GM21367 (cell line): ENCODE results near the gene PGRMC2.

Experiments
- ATAC-seq: cut with Tn5 transposase; IDR thresholded peaks from one replicate; pipeline ENCODE4 v1.9.1; 2021; ENCODE audit not compliant: unreplicated experiment

Gene PGRMC2

GRCh38 chr4:128299848-128300247 is 12.2 kb upstream of the PGRMC2 start:
- ATAC-seq, result no peak

- ATAC-seq, result peak; percentile 72
Observed at GRCh38 chr4:128298852-128299251, 11.2 kb upstream of the PGRMC2 start.

- ATAC-seq, result no peak
Observed at GRCh38 chr4:128298146-128298758, 10.6 kb upstream of the PGRMC2 start.

- ATAC-seq, result no peak
Observed at GRCh38 chr4:128295255-128295654, 7.6 kb upstream of the PGRMC2 start.

- no peak for ATAC-seq
Observed at GRCh38 chr4:128294464-128294863, 6.9 kb upstream of the PGRMC2 start.

- ATAC-seq, result no peak
Observed at GRCh38 chr4:128292349-128292748, 4.7 kb upstream of the PGRMC2 start.

GRCh38 chr4:128291096-128291495 is 3.5 kb upstream of the PGRMC2 start:
- ATAC-seq, result no peak

GRCh38 chr4:128290526-128290925 is 2.9 kb upstream of the PGRMC2 start:
- no peak for ATAC-seq

GRCh38 chr4:128289523-128290158 is 2.0 kb upstream of the PGRMC2 start:
- no peak for ATAC-seq

GRCh38 chr4:128288689-128289106 is 1.1 kb upstream of the PGRMC2 start:
- ATAC-seq, result no peak

GRCh38 chr4:128287871-128288688 is 467 bp upstream of the PGRMC2 start:
- ATAC-seq, result peak; percentile 77

GRCh38 chr4:128286474-128287058 is 1.0 kb downstream of the PGRMC2 start:
- peak; percentile 19 for ATAC-seq

GRCh38 chr4:128285085-128285997 is 2.3 kb downstream of the PGRMC2 start:
- no peak for ATAC-seq

GRCh38 chr4:128284317-128284716 is 3.3 kb downstream of the PGRMC2 start:
- ATAC-seq, result no peak

GRCh38 chr4:128283071-128283470 is 4.5 kb downstream of the PGRMC2 start:
- no peak for ATAC-seq

GRCh38 chr4:128282516-128282915 is 5.1 kb downstream of the PGRMC2 start:
- ATAC-seq, result no peak

- ATAC-seq, result no peak
Observed at GRCh38 chr4:128281354-128281753, 6.3 kb downstream of the PGRMC2 start.

- ATAC-seq, result no peak
Observed at GRCh38 chr4:128279624-128280225, 7.9 kb downstream of the PGRMC2 start.

- ATAC-seq, result no peak
Observed at GRCh38 chr4:128277856-128278255, 9.8 kb downstream of the PGRMC2 start.

- no peak for ATAC-seq
Observed at GRCh38 chr4:128275346-128275745, 12.3 kb downstream of the PGRMC2 start.
